ENCODE measurements around the gene PAX7. TPM values are rescaled to one million over a fixed set of nuclear protein-coding genes. Genes with fewer than 3 reads are reported as not detected.

PAX7 gene
- polyA plus RNA-seq, 5 donors: 2.0 TPM; not detected in 4

DNA sequence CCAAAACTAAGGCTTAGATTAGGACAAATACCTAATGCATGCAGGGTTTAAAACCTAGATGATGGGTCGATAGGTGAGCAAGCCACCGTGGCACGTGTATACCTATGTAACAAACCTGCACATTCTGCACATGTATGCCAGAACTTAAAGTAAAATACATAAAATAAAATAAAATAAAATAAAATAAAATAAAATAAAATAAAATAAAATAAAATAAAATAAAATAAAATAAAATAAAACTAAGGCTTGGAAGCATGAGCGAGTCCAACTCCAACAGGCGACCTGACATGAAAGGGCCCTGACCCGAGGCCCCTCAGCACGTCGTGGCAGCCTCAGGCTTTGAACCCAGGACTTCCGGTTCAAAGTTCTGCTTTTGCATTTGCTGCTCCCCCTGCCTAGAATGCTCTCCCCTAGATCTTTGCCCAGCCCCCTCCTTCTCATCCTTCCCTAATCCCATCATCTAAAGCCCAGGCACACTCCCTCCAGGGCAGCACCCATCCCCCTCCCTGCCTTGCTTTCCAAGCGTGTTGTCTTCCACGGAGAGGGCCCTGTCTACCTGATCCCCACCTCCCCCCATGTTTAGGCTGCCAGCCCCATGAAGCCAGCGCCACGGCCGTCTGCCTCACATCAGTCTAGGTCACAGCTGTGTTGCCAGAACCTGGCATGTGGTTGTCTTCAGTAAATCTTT, 164.5 kb downstream of the PAX7 start:
- no peak for DNase-seq

GRCh38 chr1:18796950-18797349, 166.3 kb downstream of the PAX7 start:
- DNase-seq: no peak

Other genes starting within 250 kb of the PAX7 start
- 1 to 10 TPM in 2 of 5 donors, under 1 TPM in 3; 0.30 to 1.4 (median 0.93) TPM for gene KLHDC7A, start 149.9 kb upstream of the PAX7 start, polyA plus RNA-seq (ENCODE audit: insufficient read depth in 1 of 5, insufficient read length in 5 of 5, low replicate concordance in 1 of 5)
- not detected for gene TAS1R2, start 228.8 kb downstream of the PAX7 start, polyA plus RNA-seq (ENCODE audit: insufficient read depth in 1 of 5, insufficient read length in 5 of 5, low replicate concordance in 1 of 5)